GM23338 (cell line): Measurements from ENCODE around the gene ANKRD66.

Experiments used
- CREB1 ChIP-seq: fragments of 250-450 bp; sonication (Bioruptor Pico); IDR thresholded peaks from 2 replicates; pipeline ENCODE4 v1.5.0; 2020; ENCODE audit warnings: low read depth, mild to moderate bottlenecking, moderate library complexity
- EZH2 ChIP-seq: fragments of 200-600 bp; sonication (generic); IDR thresholded peaks from one replicate; pipeline ENCODE4 v1.8.0; 2017; ENCODE audit warnings: antibody characterized with exemption, mild to moderate bottlenecking, low read depth; ENCODE audit not compliant: unreplicated experiment
- EZH2phosphoT487 ChIP-seq: fragments of 200-600 bp; sonication (generic); IDR thresholded peaks from one replicate; pipeline ENCODE4 v1.8.1; 2018; ENCODE audit warnings: antibody characterized with exemption; ENCODE audit not compliant: unreplicated experiment
- JUNB ChIP-seq: IDR thresholded peaks from one replicate; pipeline ENCODE4 v1.6.1; 2016; ENCODE audit warnings: antibody characterized with exemption; ENCODE audit not compliant: unreplicated experiment
- POLR2AphosphoS5 ChIP-seq: IDR thresholded peaks from 2 replicates; pipeline ENCODE4 v1.6.1; 2016; ENCODE audit warnings: antibody characterized with exemption, low read depth
- STAT1 ChIP-seq: IDR thresholded peaks from one replicate; pipeline ENCODE4 v1.6.1; 2016; ENCODE audit warnings: antibody characterized with exemption; ENCODE audit not compliant: unreplicated experiment
- ZNF114 ChIP-seq: fragments of 250-450 bp; sonication (Bioruptor Pico); IDR thresholded peaks from 2 replicates; pipeline ENCODE4 v1.5.0; 2020; ENCODE audit warnings: mild to moderate bottlenecking, moderate library complexity
- TF ChIP-seq, protein P1 (sequence below), 2 experiments: fragments of 200-600 bp in 1 of 2; sonication (generic) in 1 of 2; conservative IDR thresholded peaks; 2 replicates each; pipeline versions ENCODE4 v1.5.1 to v1.6.1; 2016 to 2017; ENCODE audit warnings: antibody characterized with exemption in 2 of 2, low read depth in 2 of 2, mild to moderate bottlenecking in 2 of 2, moderate library complexity in 1 of 2
- TF ChIP-seq, protein P2 (sequence below): IDR thresholded peaks from one replicate; pipeline ENCODE4 v1.6.1; 2018; ENCODE audit warnings: antibody characterized with exemption; ENCODE audit not compliant: unreplicated experiment

- TF ChIP-seq, protein P1, sequence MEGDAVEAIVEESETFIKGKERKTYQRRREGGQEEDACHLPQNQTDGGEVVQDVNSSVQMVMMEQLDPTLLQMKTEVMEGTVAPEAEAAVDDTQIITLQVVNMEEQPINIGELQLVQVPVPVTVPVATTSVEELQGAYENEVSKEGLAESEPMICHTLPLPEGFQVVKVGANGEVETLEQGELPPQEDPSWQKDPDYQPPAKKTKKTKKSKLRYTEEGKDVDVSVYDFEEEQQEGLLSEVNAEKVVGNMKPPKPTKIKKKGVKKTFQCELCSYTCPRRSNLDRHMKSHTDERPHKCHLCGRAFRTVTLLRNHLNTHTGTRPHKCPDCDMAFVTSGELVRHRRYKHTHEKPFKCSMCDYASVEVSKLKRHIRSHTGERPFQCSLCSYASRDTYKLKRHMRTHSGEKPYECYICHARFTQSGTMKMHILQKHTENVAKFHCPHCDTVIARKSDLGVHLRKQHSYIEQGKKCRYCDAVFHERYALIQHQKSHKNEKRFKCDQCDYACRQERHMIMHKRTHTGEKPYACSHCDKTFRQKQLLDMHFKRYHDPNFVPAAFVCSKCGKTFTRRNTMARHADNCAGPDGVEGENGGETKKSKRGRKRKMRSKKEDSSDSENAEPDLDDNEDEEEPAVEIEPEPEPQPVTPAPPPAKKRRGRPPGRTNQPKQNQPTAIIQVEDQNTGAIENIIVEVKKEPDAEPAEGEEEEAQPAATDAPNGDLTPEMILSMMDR (conservative IDR thresholded peaks at IDR 0.05; ENCODE audit: low read depth in 2 of 2): no peak
- no peak for TF ChIP-seq POLR2AphosphoS5
- TF ChIP-seq EZH2phosphoT487: no peak
- TF ChIP-seq EZH2: no peak
- TF ChIP-seq CREB1 (CRISPR knock-in tag): no peak
- TF ChIP-seq, protein P2, sequence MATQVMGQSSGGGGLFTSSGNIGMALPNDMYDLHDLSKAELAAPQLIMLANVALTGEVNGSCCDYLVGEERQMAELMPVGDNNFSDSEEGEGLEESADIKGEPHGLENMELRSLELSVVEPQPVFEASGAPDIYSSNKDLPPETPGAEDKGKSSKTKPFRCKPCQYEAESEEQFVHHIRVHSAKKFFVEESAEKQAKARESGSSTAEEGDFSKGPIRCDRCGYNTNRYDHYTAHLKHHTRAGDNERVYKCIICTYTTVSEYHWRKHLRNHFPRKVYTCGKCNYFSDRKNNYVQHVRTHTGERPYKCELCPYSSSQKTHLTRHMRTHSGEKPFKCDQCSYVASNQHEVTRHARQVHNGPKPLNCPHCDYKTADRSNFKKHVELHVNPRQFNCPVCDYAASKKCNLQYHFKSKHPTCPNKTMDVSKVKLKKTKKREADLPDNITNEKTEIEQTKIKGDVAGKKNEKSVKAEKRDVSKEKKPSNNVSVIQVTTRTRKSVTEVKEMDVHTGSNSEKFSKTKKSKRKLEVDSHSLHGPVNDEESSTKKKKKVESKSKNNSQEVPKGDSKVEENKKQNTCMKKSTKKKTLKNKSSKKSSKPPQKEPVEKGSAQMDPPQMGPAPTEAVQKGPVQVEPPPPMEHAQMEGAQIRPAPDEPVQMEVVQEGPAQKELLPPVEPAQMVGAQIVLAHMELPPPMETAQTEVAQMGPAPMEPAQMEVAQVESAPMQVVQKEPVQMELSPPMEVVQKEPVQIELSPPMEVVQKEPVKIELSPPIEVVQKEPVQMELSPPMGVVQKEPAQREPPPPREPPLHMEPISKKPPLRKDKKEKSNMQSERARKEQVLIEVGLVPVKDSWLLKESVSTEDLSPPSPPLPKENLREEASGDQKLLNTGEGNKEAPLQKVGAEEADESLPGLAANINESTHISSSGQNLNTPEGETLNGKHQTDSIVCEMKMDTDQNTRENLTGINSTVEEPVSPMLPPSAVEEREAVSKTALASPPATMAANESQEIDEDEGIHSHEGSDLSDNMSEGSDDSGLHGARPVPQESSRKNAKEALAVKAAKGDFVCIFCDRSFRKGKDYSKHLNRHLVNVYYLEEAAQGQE: no peak
- no peak for TF ChIP-seq JUNB
- no peak for TF ChIP-seq ZNF114 (CRISPR knock-in tag)
- TF ChIP-seq STAT1: no peak
Observed at GRCh38 chr6:46773201-46773855, 26.6 kb downstream of the ANKRD66 start.
